K562 (cell line): ENCODE results near the gene GCDH. TPM values are rescaled to one million over a fixed set of nuclear protein-coding genes. Genes with fewer than 3 reads are reported as not detected.

Source experiments
- CHD1 ChIP-seq: fragments of 200-600 bp; sonication (generic); IDR thresholded peaks from one replicate; pipeline ENCODE4 v1.6.1; 2012; ENCODE audit warnings: mild to moderate bottlenecking, moderate library complexity, low read length, inconsistent platforms
- GABPB1 ChIP-seq: sonication (generic); formaldehyde crosslinking; IDR thresholded peaks from 2 replicates; pipeline ENCODE4 v1.8.0; 2022; ENCODE audit warnings: mild to moderate bottlenecking, missing genetic modification reagents
- HIVEP1 ChIP-seq: fragments of 250-450 bp; sonication (Bioruptor Pico); IDR thresholded peaks from 2 replicates; pipeline ENCODE4 v1.4.0; 2020; ENCODE audit warnings: mild to moderate bottlenecking
- MTA2 ChIP-seq: fragments of 450-650 bp; IDR thresholded peaks from 2 replicates; pipeline ENCODE4 v1.6.1; 2016; ENCODE audit warnings: low read depth
- NCOA2 ChIP-seq, 2 experiments: fragments of 450-650 bp; IDR thresholded peaks; 2 replicates each; pipeline ENCODE4 v1.6.1; 2018; ENCODE audit warnings: mild to moderate bottlenecking in 2 of 2, moderate library complexity in 1 of 2; ENCODE audit not compliant: partially characterized antibody in 2 of 2
- PML ChIP-seq: IDR thresholded peaks from 2 replicates; pipeline ENCODE4 v1.6.1; 2012; ENCODE audit warnings: low read length, inconsistent platforms
- POU5F1 ChIP-seq: fragments of 150-350 bp; IDR thresholded peaks from 2 replicates; pipeline ENCODE4 v1.6.1; 2014; ENCODE audit warnings: borderline replicate concordance, low read length, low read depth, mild to moderate bottlenecking; ENCODE audit not compliant: partially characterized antibody
- PREB ChIP-seq: sonication (generic); formaldehyde crosslinking; IDR thresholded peaks from 2 replicates; pipeline ENCODE4 v1.8.1; 2023; ENCODE audit warnings: mild to moderate bottlenecking, missing genetic modification reagents
- RAD21 ChIP-seq, 2 experiments: fragments of 250-450 bp in 1 of 2; fragments of 450-650 bp in 1 of 2; sonication (Bioruptor Pico) in 1 of 2; formaldehyde crosslinking in 1 of 2; IDR thresholded peaks in 1 of 2; conservative IDR thresholded peaks in 1 of 2; 2 replicates each; pipeline versions ENCODE4 v1.4.0 to v1.8.0; 2020 to 2022; ENCODE audit warnings: mild to moderate bottlenecking in 2 of 2, moderate library complexity in 1 of 2
- RBM22 ChIP-seq: fragments of 200-400 bp; formaldehyde crosslinking; IDR thresholded peaks from 2 replicates; pipeline ENCODE4 v1.6.1; 2018; ENCODE audit warnings: low read length, low read depth; ENCODE audit not compliant: poor library complexity, severe bottlenecking
- TRIM24 ChIP-seq, 2 experiments: fragments of 450-650 bp; IDR thresholded peaks; 2 replicates each; pipeline ENCODE4 v1.6.1; 2016
- YBX1 ChIP-seq: fragments of 450-650 bp; IDR thresholded peaks from 2 replicates; pipeline ENCODE4 v1.7.1; 2016; ENCODE audit warnings: mild to moderate bottlenecking
- ZBTB1 ChIP-seq: sonication (generic); formaldehyde crosslinking; IDR thresholded peaks from 2 replicates; pipeline ENCODE4 v1.8.1; 2023; ENCODE audit warnings: missing genetic modification reagents, low read depth, mild to moderate bottlenecking, borderline replicate concordance
- ZFP36 ChIP-seq: fragments of 150-350 bp; IDR thresholded peaks from 2 replicates; pipeline ENCODE4 v1.6.1; 2018; ENCODE audit warnings: low read length, low read depth; ENCODE audit not compliant: partially characterized antibody
- ZNF282 ChIP-seq: sonication (generic); formaldehyde crosslinking; IDR thresholded peaks from 2 replicates; pipeline ENCODE4 v1.8.1; 2023; ENCODE audit warnings: missing genetic modification reagents
- polyA plus RNA-seq, 8 experiments: library from polyadenylated mRNA; depleted of rRNA in 4 of 8; stranded (reverse) in 5 of 8; unstranded in 3 of 8; fragments of >200 nt; fragmentation: Nextera tagmentation in 2 of 8; fragmentation: Illumina TruSeq in 1 of 8; extraction: Ambion mirVana in 2 of 8; extraction: Trizol in 1 of 8; gene quantifications; 2 replicates each; pipeline versions ENCODE4 v1.2.1 to v1.2.3, GENCODE V29; 2011 to 2014; ENCODE audit warnings: inconsistent platforms in 1 of 8, missing spikeins in 1 of 8
- total RNA-seq, 7 experiments: library from RNA; depleted of rRNA in 6 of 7; stranded (reverse); fragments of >200 nt in 6 of 7; fragmentation: Illumina TruSeq in 2 of 7; extraction: Trizol in 2 of 7; gene quantifications; 2 replicates each; pipeline versions ENCODE4 v1.2.1 to v1.2.3, GENCODE V29; 2011 to 2021; ENCODE audit warnings: low replicate concordance in 1 of 7
- TF ChIP-seq, protein P1 (sequence below): fragments of 250-450 bp; sonication (Bioruptor Pico); IDR thresholded peaks from 2 replicates; pipeline ENCODE4 v1.4.0; 2020
- TF ChIP-seq, protein P2 (sequence below), 2 experiments: fragments of 450-650 bp in 1 of 2; IDR thresholded peaks; 2 replicates each; pipeline ENCODE4 v1.6.1; 2011 to 2017; ENCODE audit warnings: low read depth in 2 of 2, antibody characterized with exemption in 1 of 2, borderline replicate concordance in 1 of 2, low read length in 1 of 2, mild to moderate bottlenecking in 1 of 2, mixed read lengths in 1 of 2; ENCODE audit not compliant: control insufficient read depth in 1 of 2

The GCDH gene
- total and polyA plus RNA-seq, 9 of the 15 experiments (the other 6 are each of a cell fraction or from before 2014, with no cell fraction given) = 2.9 to 50.8 (median 19.1) TPM

- TF ChIP-seq, protein P1, sequence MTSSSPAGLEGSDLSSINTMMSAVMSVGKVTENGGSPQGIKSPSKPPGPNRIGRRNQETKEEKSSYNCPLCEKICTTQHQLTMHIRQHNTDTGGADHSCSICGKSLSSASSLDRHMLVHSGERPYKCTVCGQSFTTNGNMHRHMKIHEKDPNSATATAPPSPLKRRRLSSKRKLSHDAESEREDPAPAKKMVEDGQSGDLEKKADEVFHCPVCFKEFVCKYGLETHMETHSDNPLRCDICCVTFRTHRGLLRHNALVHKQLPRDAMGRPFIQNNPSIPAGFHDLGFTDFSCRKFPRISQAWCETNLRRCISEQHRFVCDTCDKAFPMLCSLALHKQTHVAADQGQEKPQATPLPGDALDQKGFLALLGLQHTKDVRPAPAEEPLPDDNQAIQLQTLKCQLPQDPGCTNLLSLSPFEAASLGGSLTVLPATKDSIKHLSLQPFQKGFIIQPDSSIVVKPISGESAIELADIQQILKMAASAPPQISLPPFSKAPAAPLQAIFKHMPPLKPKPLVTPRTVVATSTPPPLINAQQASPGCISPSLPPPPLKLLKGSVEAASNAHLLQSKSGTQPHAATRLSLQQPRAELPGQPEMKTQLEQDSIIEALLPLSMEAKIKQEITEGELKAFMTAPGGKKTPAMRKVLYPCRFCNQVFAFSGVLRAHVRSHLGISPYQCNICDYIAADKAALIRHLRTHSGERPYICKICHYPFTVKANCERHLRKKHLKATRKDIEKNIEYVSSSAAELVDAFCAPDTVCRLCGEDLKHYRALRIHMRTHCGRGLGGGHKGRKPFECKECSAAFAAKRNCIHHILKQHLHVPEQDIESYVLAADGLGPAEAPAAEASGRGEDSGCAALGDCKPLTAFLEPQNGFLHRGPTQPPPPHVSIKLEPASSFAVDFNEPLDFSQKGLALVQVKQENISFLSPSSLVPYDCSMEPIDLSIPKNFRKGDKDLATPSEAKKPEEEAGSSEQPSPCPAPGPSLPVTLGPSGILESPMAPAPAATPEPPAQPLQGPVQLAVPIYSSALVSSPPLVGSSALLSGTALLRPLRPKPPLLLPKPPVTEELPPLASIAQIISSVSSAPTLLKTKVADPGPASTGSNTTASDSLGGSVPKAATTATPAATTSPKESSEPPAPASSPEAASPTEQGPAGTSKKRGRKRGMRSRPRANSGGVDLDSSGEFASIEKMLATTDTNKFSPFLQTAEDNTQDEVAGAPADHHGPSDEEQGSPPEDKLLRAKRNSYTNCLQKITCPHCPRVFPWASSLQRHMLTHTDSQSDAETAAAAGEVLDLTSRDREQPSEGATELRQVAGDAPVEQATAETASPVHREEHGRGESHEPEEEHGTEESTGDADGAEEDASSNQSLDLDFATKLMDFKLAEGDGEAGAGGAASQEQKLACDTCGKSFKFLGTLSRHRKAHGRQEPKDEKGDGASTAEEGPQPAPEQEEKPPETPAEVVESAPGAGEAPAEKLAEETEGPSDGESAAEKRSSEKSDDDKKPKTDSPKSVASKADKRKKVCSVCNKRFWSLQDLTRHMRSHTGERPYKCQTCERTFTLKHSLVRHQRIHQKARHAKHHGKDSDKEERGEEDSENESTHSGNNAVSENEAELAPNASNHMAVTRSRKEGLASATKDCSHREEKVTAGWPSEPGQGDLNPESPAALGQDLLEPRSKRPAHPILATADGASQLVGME (CRISPR knock-in tag) = no peak
- no peak for TF ChIP-seq ZBTB1 (CRISPR knock-in tag)
- TF ChIP-seq CHD1 = peak; percentile 86
- no peak for TF ChIP-seq YBX1
- TF ChIP-seq NCOA2 (IDR thresholded peaks at IDR 0.05; ENCODE audit: partially characterized antibody in 2 of 2) = no peak
- no peak for TF ChIP-seq POU5F1
- TF ChIP-seq, protein P2, sequence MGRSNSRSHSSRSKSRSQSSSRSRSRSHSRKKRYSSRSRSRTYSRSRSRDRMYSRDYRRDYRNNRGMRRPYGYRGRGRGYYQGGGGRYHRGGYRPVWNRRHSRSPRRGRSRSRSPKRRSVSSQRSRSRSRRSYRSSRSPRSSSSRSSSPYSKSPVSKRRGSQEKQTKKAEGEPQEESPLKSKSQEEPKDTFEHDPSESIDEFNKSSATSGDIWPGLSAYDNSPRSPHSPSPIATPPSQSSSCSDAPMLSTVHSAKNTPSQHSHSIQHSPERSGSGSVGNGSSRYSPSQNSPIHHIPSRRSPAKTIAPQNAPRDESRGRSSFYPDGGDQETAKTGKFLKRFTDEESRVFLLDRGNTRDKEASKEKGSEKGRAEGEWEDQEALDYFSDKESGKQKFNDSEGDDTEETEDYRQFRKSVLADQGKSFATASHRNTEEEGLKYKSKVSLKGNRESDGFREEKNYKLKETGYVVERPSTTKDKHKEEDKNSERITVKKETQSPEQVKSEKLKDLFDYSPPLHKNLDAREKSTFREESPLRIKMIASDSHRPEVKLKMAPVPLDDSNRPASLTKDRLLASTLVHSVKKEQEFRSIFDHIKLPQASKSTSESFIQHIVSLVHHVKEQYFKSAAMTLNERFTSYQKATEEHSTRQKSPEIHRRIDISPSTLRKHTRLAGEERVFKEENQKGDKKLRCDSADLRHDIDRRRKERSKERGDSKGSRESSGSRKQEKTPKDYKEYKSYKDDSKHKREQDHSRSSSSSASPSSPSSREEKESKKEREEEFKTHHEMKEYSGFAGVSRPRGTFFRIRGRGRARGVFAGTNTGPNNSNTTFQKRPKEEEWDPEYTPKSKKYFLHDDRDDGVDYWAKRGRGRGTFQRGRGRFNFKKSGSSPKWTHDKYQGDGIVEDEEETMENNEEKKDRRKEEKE (IDR thresholded peaks at IDR 0.05; ENCODE audit: borderline replicate concordance in 1 of 2, control insufficient read depth in 1 of 2, low read depth in 2 of 2, low read length in 1 of 2) = no peak
- TF ChIP-seq ZFP36 = peak; percentile 80
- TF ChIP-seq TRIM24 (IDR thresholded peaks at IDR 0.05) = peak in 1 of 2 experiments; percentile 64; a peak in 2 of 4 replicates
- TF ChIP-seq PREB = no peak
- no peak for TF ChIP-seq RBM22
- TF ChIP-seq PML = peak; percentile 43; the same call in 1 of the 2 replicates
- 0 out of 2 replicates have a peak, but pooled peaks have one; percentile 91 for TF ChIP-seq ZNF282 (CRISPR knock-in tag)
- TF ChIP-seq HIVEP1 (CRISPR knock-in tag) = no peak
- TF ChIP-seq MTA2 = no peak
- TF ChIP-seq RAD21 (CRISPR knock-in tag; conservative IDR thresholded peaks at IDR 0.05 in 1 of 2, IDR thresholded peaks at IDR 0.05 in 1 of 2) = 0 out of 4 replicates have a peak, but pooled peaks of 1 of the 2 experiments have one; percentile 11
- TF ChIP-seq GABPB1 (CRISPR knock-in tag) = no peak; the same call in 1 of the 2 replicates
These were observed 48.0 kb downstream of the GCDH start (continued) for GRCh38 chr19:12938779-12939601.
